GM12875 (cell line): ENCODE data around the gene GLUD1.
A peak's percentile ranks its signal among the peaks of the same experiment; 100 is the strongest.

Source experiments
- H3K4me3 ChIP-seq: one replicate; pipeline ENCODE4 v1.5.1; 2011; ENCODE audit warnings: low read depth, low read length, control low read depth
- TF ChIP-seq, protein P1 (sequence below): IDR thresholded peaks from 2 replicates; pipeline ENCODE4 v1.5.1; 2011; ENCODE audit warnings: low read depth, mild to moderate bottlenecking, control low read depth, inconsistent platforms, low read length, moderate library complexity, borderline replicate concordance; ENCODE audit not compliant: insufficient read depth

The GLUD1 gene

DNA sequence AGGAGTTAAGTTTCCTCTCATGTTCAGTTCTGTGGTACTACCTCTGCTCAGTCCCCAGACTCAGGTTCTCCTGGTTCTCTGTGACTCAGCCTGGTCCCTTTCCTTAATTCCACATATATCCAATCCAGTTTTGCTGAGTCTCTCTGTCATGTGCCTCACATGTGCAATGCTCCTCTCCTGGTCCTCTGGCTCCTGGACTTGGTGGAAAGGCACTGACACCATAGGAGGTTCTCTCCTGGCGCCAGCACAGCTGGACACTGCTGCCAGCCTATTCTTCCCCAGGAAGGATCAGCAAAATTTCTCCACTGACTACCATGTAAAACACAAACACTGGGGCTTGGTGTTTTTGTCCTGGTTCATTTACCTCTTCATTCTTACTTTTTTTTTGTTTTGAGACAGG is 27.8 kb downstream of the GLUD1 start:
- no peak overlapping the region for H3K4me3 ChIP-seq
- TF ChIP-seq, protein P1, sequence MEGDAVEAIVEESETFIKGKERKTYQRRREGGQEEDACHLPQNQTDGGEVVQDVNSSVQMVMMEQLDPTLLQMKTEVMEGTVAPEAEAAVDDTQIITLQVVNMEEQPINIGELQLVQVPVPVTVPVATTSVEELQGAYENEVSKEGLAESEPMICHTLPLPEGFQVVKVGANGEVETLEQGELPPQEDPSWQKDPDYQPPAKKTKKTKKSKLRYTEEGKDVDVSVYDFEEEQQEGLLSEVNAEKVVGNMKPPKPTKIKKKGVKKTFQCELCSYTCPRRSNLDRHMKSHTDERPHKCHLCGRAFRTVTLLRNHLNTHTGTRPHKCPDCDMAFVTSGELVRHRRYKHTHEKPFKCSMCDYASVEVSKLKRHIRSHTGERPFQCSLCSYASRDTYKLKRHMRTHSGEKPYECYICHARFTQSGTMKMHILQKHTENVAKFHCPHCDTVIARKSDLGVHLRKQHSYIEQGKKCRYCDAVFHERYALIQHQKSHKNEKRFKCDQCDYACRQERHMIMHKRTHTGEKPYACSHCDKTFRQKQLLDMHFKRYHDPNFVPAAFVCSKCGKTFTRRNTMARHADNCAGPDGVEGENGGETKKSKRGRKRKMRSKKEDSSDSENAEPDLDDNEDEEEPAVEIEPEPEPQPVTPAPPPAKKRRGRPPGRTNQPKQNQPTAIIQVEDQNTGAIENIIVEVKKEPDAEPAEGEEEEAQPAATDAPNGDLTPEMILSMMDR = no peak

DNA sequence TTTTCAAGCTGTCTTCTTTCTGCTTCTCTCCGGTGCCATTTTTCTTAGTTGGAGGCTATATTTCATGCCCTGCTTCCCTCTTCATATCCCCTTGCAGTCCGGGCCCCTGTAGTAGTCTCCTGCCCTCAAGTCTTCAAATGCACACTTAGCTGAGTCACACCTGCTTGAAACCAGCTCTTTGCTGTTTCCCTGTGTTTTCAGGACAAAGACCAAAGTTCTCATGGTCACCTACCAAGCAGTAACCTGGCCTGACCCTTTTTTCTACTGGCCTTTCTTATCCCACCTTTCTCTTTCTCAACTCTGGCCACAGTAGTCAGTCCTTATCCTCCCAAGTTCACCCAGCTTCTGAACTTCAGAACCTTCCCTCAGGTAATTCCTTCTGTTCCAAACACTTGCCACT is 28.5 kb downstream of the GLUD1 start:
- no peak overlapping the region for H3K4me3 ChIP-seq
- TF ChIP-seq, protein P1 = no peak

DNA sequence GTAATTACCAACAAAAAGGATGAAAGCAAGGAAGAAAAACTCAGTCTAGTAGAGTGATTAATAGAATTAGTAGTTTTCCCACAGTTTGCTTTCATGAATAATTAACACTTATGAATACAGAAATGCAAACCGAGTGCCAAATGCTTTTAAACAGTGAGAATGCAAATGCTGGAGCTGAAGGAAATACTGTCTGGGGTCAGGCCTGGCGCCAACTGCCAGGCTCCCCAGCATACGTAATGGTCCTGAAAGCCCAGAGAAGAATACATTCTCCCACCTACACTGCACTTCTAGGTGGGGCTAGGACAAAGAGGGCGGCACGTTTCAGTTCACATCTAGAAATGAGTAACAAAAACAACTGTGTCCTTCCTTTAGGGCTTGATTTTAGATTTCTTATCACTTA is 30.0 kb downstream of the GLUD1 start:
- TF ChIP-seq, protein P1 = no peak
- no peak overlapping the region for H3K4me3 ChIP-seq

DNA sequence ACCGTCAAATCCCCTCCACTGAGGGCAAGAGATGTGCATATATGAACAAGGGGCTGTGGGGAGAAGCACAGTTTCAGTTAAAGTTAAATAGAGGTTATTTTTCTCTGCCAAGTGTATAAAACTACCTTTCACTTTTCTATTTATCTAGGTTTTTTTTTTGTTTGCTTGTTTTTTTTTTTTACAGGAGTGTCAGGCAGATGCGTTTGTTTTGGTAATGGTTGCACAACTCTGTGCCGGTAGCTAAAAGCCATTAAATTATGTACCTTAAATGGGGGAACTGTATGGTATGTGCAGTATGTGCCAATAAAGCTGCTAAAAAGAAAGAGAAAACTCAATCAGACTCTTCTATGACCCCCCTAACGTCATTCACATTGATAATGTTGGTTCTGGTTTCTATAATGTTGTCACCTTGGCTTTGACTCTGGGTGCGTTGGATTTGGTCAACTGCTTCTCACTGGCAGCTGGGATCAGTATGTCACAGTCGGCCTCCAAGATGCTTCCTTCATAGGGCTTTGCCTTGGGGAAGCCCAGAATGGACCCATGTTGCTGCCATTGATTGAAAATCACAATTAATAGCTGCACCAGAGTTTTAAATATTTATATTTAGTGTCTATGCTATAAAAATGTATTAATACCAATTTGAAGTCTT is 34.2 kb downstream of the GLUD1 start:
- no peak overlapping the region for H3K4me3 ChIP-seq
- TF ChIP-seq, protein P1 = no peak

DNA sequence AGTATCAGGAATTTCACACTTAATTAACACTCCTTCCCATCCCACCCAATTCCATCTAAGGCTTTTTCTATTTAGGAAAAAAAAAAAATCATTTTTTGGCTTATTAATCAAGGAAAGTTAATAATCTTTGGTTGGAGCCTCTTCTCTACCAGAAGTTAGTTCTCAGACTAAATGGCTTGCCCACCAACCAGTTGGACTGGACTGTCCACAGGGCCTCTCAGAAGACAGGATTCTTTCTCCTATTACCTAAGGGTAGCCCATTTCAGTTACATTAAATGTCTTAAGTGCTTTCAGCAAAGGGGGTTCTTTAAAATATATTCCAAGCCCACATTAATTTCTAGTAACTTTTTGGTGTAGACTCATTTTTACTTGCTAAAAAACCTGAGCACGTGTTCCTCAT is 35.2 kb downstream of the GLUD1 start:
- H3K4me3 ChIP-seq = no peak overlapping the region
- TF ChIP-seq, protein P1 = no peak

DNA sequence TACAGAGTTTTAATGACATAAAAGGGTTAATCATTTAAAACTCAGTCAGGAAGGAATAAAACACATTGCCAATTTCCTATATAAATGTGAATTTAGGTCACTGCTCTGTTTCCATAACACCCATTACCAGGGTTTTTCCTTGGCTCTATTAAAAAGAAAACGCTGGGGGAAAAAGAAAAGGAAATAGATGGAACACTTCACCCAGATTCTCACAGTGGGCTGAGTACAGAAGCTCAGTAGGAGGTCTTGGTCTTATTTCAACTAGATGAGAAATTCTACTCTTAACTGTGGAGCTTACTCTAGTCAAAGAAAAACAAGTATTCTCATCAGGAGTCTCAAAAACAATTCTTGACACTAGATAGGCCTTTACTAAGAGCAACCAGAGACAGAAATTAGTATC is 36.5 kb downstream of the GLUD1 start:
- TF ChIP-seq, protein P1 = no peak
- no peak overlapping the region for H3K4me3 ChIP-seq

DNA sequence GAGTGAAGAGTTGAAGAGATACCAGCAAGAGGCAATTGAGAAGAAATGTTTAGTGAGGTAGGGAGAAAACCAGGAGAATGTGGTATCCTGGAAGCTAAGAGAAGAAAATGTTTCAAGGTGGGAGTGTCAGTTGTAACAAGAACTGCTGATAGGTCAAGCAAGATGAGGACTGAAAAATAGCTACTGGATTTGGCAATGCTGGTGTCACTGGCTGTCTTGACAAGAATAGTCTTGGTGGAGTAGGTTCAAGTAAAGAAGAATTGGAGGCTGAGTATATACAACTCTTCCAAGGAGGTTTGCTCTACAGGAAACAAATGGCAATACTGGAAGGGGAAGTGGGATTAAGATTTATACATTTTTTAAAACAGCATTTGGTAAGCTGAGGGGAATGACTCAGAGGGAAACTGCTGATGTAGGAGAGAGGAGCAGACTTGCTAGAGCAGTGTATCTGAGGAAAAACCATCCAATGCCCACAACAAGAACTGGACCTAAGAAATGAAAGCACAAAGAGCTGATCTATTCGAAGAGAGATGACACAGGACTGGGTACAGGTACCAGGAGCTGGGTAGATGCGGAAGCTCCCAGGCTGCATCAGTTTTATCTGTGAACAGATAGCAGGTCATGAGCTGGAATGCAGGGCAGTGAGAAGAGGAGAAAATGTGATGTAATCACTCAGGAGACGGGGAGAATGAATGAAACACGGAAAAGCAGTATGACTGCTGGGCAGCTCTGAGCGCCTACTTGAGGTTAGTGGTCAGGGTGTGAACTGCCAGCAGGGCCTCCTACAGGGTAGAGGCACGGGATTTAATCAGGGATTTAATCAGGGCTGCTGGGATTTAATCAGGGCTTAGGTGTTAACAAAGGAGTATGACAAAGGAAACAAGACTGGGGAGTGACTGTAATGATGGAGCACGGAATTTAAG is 40.0 kb downstream of the GLUD1 start:
- H3K4me3 ChIP-seq = no peak overlapping the region
- TF ChIP-seq, protein P1 = peak; percentile 18; the same call in 1 of the 2 replicates
